ENCODE results near the gene TMEM63C. TPM values are rescaled to one million over a fixed set of nuclear protein-coding genes. Genes with fewer than 3 reads are reported as not detected.

TMEM63C gene
- total RNA-seq, 2 donors from 2014 or later = 1.1 to 1.6 TPM

DNA sequence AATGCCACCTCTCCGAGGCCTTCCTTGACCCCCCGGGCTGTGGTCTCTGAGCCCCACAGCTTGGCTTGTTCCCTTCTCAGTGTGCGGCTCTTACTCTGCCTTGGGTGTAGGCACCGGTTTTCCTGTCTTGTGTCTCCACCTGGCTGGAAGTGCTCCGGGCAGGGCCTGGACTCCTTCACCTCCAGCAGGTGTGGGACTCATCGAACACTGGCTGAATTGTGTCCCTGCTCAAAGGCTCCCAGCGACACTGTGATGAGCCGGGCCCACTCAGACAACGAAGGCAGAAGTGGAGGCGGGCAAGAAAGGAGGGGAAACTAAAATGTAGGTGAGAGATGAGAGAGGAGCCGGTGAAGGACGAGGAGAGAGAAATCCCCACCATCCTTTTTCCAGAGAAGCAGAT is 18.0 kb downstream of the TMEM63C start:
- no peak overlapping the region for H3K4me3 ChIP-seq (ENCODE audit: low read length)
- Mint-ChIP-seq H3K4me1 (peaks cover 18% of the 10 kb centered on the region), H3K4me3 (no peak overlapping the region), H3K27me3 (ENCODE audit: insufficient read depth) (peaks cover 33% of the 10 kb centered on the region), H3K27ac (no peak overlapping the region), H3K36me3 (ENCODE audit: low read depth) (no peaks in the 10 kb centered on the region), H3K9me3 (no peaks in the 10 kb centered on the region)
- H3K27me3 ChIP-seq (ENCODE audit: control insufficient read depth, insufficient read depth, low read length, poor library complexity, severe bottlenecking) = peaks cover 5% of the 10 kb centered on the region
- WGBS, 2 experiments (ENCODE audit: insufficient coverage in 1 of 2, insufficient read length in 1 of 2) = 82 to 84% methylated on average over 7 to 12 of the region's 12 CpGs
- H3K36me3 ChIP-seq (ENCODE audit: control insufficient read depth, insufficient read depth, low read length) = no peaks in the 10 kb centered on the region
- no peaks in the 10 kb centered on the region for H3K9me3 ChIP-seq (ENCODE audit: control insufficient read depth, low read length)
- H3K27ac ChIP-seq (ENCODE audit: low read depth, low read length) = no peak overlapping the region
- no peak overlapping the region for H3K9ac ChIP-seq (ENCODE audit: extremely low read depth, low read length, poor library complexity, severe bottlenecking)
- TF ChIP-seq, protein P1, sequence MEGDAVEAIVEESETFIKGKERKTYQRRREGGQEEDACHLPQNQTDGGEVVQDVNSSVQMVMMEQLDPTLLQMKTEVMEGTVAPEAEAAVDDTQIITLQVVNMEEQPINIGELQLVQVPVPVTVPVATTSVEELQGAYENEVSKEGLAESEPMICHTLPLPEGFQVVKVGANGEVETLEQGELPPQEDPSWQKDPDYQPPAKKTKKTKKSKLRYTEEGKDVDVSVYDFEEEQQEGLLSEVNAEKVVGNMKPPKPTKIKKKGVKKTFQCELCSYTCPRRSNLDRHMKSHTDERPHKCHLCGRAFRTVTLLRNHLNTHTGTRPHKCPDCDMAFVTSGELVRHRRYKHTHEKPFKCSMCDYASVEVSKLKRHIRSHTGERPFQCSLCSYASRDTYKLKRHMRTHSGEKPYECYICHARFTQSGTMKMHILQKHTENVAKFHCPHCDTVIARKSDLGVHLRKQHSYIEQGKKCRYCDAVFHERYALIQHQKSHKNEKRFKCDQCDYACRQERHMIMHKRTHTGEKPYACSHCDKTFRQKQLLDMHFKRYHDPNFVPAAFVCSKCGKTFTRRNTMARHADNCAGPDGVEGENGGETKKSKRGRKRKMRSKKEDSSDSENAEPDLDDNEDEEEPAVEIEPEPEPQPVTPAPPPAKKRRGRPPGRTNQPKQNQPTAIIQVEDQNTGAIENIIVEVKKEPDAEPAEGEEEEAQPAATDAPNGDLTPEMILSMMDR (conservative IDR thresholded peaks at IDR 0.05) = no peak
- DNase-seq = no peak
- H3K4me1 ChIP-seq (ENCODE audit: control insufficient read depth, insufficient read depth, low read length) = peaks cover 7% of the 10 kb centered on the region

DNA sequence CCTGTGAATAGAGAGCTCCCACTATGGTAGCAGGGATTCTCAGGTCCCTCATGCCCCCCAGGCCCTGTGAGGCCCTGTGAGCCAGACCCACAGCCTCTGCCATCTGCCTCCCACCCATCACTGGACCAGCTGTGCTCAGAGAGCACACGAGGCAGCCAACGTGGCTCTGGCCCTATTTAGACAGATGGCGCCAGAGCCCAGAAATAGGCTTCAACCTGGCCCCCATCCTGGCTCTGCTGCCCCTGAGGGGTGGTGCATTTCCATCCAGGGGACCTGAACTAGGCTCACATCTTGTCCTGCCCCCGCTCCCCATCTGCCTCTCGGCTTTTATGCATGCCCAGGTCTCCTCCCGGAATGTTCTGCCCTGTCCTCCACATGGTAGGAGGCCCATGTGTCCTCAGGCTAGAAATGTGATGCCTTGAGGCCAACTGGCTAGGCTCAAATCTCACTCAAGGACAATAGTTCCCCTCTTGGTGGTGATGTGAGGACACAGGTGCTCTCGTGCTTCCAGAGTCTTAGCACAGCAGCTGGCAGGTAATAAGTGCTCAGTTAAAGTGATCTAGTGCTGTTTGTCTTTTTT is 18.9 kb downstream of the TMEM63C start:
- Mint-ChIP-seq H3K4me1 (peaks cover 20% of the 10 kb centered on the region), H3K9me3 (no peaks in the 10 kb centered on the region), H3K27ac (no peak overlapping the region), H3K27me3 (ENCODE audit: insufficient read depth) (peaks cover 32% of the 10 kb centered on the region), H3K4me3 (no peak overlapping the region), H3K36me3 (ENCODE audit: low read depth) (no peaks in the 10 kb centered on the region)
- no peak for DNase-seq
- H3K4me1 ChIP-seq (ENCODE audit: control insufficient read depth, insufficient read depth, low read length) = peaks cover 7% of the 10 kb centered on the region
- H3K36me3 ChIP-seq (ENCODE audit: control insufficient read depth, insufficient read depth, low read length) = no peaks in the 10 kb centered on the region
- peaks cover 5% of the 10 kb centered on the region for H3K27me3 ChIP-seq (ENCODE audit: control insufficient read depth, insufficient read depth, low read length, poor library complexity, severe bottlenecking)
- no peaks in the 10 kb centered on the region for H3K9me3 ChIP-seq (ENCODE audit: control insufficient read depth, low read length)
- no peak overlapping the region for H3K9ac ChIP-seq (ENCODE audit: extremely low read depth, low read length, poor library complexity, severe bottlenecking)
- 73 to 79% methylated on average over 6 to 7 of the region's 7 CpGs for WGBS, 2 experiments (ENCODE audit: insufficient coverage in 1 of 2, insufficient read length in 1 of 2)
- H3K27ac ChIP-seq (ENCODE audit: low read depth, low read length) = no peak overlapping the region
- TF ChIP-seq, protein P1 (conservative IDR thresholded peaks at IDR 0.05) = no peak
- H3K4me3 ChIP-seq (ENCODE audit: low read length) = no peak overlapping the region

DNA sequence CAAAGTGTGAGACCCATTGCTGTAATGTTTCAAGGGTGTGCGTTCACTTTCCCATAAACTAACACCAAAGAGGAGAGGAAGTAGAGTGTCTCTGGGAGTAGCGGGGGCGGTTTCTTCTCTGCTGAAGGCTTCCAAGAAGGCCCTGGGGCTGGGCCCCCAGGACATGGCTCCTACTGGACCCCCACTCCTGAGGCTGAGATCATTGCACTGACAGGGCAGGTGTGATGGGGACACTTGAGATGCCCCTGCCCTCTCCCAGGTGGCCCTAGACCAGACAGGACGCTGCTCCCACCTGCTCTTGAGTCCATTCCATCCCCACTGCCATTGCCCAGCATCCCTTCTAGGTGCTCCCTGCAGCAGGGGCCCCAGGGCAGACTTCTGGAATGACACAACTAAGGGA is 20.1 kb downstream of the TMEM63C start:
- no peak for DNase-seq
- no peak overlapping the region for H3K27ac Mint-ChIP-seq
- 86% methylated on average over 4 of the region's 4 CpGs; no CpG with 5 or more reads in 1 of the 2 experiments for WGBS, 2 experiments (ENCODE audit: insufficient coverage in 1 of 2, insufficient read length in 1 of 2)
- TF ChIP-seq, protein P1 (conservative IDR thresholded peaks at IDR 0.05) = no peak
- Histone ChIP-seq H3K4me1 (ENCODE audit: control insufficient read depth, insufficient read depth, low read length) (peaks cover 7% of the 10 kb centered on the region), H3K27ac (ENCODE audit: low read depth, low read length) (no peak overlapping the region), H3K9ac (ENCODE audit: extremely low read depth, low read length, poor library complexity, severe bottlenecking) (no peak overlapping the region), H3K36me3 (ENCODE audit: control insufficient read depth, insufficient read depth, low read length) (no peaks in the 10 kb centered on the region), H3K4me3 (ENCODE audit: low read length) (no peak overlapping the region), H3K27me3 (ENCODE audit: control insufficient read depth, insufficient read depth, low read length, poor library complexity, severe bottlenecking) (peaks cover 5% of the 10 kb centered on the region), H3K9me3 (ENCODE audit: control insufficient read depth, low read length) (no peaks in the 10 kb centered on the region)
- H3K4me3 Mint-ChIP-seq = no peak overlapping the region
- peaks cover 23% of the 10 kb centered on the region for H3K4me1 Mint-ChIP-seq
- peaks cover 32% of the 10 kb centered on the region for H3K27me3 Mint-ChIP-seq (ENCODE audit: insufficient read depth)
- H3K36me3 Mint-ChIP-seq (ENCODE audit: low read depth) = no peaks in the 10 kb centered on the region
- no peaks in the 10 kb centered on the region for H3K9me3 Mint-ChIP-seq

Data from endodermal cell (in vitro differentiated cells).